Nephron (organoid): ENCODE results near the gene INHBE.

Source experiments
- H3K27ac Mint-ChIP-seq, 3 experiments: 2 replicates each; pipeline ENCODE4 v1.8.0; 2020; ENCODE audit warnings: mixed read lengths in 3 of 3, mild to moderate bottlenecking in 2 of 3, moderate library complexity in 1 of 3
- H3K27me3 Mint-ChIP-seq: 2 replicates; pipeline ENCODE4 v1.8.0; 2021; ENCODE audit warnings: low read depth, mild to moderate bottlenecking, moderate library complexity, mixed read lengths
- H3K36me3 Mint-ChIP-seq: 2 replicates; pipeline ENCODE4 v1.8.0; 2020; ENCODE audit warnings: low read depth, mixed read lengths
- H3K4me1 Mint-ChIP-seq: 2 replicates; pipeline ENCODE4 v1.8.0; 2020; ENCODE audit warnings: mixed read lengths
- H3K4me3 Mint-ChIP-seq, 3 experiments: 2 replicates each; pipeline ENCODE4 v1.8.0; 2020; ENCODE audit warnings: mild to moderate bottlenecking in 3 of 3, mixed read lengths in 3 of 3, moderate library complexity in 2 of 3
- H3K9me3 Mint-ChIP-seq: 2 replicates; pipeline ENCODE4 v1.8.0; 2020; ENCODE audit warnings: mixed read lengths
- TF ChIP-seq, protein P1 (sequence below), 3 experiments: fragments of 200-600 bp; sonication (generic); IDR thresholded peaks; one replicate each; pipeline ENCODE4 v1.5.0; 2021; ENCODE audit warnings: antibody characterized with exemption in 3 of 3; ENCODE audit not compliant: unreplicated experiment in 3 of 3

The INHBE gene

DNA sequence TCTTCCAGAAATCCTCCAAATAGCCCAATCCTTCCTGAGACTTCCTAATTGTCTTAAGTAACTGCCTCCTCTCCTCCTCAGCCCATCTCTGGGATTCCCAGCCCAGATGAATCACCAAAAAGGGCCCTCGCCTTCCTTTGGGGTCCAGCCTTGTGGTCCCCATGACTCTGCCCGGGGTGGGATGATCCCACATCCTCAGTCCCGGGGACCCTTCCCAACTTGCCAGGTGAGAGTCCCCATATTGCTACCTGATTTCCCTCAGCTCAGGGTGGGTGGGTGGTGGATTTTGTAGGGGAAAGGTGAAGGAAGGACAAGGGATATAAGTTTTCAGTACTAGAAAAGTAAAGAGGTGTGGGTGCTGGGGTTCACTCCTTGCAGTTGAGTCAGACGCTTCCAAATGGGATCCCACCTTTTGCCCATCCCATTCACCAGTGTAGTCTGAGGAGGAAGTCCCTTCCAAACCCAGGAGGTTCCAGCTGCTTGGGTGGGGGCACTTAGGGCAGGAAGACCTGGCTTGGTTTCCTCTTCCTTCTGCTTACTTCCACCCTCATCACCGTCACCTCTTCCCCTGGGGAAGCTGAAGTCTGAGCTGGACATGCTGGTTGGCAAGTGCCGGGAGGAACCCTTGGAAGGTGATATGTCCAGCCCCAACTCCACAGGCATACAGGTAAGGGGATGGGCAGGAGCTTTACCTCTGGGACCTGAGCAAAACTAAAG is 10.1 kb downstream of the INHBE start:
- Mint-ChIP-seq H3K27ac (no peak overlapping the region), H3K36me3 (peaks cover 20% of the 10 kb centered on the region), H3K9me3 (no peaks in the 10 kb centered on the region), H3K4me3 (peak overlapping the region; percentile 20 to 76 (median 21)), H3K27me3 (peaks cover 42% of the 10 kb centered on the region), H3K4me1 (peaks cover 12% of the 10 kb centered on the region)
- TF ChIP-seq, protein P1, sequence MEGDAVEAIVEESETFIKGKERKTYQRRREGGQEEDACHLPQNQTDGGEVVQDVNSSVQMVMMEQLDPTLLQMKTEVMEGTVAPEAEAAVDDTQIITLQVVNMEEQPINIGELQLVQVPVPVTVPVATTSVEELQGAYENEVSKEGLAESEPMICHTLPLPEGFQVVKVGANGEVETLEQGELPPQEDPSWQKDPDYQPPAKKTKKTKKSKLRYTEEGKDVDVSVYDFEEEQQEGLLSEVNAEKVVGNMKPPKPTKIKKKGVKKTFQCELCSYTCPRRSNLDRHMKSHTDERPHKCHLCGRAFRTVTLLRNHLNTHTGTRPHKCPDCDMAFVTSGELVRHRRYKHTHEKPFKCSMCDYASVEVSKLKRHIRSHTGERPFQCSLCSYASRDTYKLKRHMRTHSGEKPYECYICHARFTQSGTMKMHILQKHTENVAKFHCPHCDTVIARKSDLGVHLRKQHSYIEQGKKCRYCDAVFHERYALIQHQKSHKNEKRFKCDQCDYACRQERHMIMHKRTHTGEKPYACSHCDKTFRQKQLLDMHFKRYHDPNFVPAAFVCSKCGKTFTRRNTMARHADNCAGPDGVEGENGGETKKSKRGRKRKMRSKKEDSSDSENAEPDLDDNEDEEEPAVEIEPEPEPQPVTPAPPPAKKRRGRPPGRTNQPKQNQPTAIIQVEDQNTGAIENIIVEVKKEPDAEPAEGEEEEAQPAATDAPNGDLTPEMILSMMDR (IDR thresholded peaks at IDR 0.05; ENCODE audit: unreplicated experiment in 3 of 3), result no peak

DNA sequence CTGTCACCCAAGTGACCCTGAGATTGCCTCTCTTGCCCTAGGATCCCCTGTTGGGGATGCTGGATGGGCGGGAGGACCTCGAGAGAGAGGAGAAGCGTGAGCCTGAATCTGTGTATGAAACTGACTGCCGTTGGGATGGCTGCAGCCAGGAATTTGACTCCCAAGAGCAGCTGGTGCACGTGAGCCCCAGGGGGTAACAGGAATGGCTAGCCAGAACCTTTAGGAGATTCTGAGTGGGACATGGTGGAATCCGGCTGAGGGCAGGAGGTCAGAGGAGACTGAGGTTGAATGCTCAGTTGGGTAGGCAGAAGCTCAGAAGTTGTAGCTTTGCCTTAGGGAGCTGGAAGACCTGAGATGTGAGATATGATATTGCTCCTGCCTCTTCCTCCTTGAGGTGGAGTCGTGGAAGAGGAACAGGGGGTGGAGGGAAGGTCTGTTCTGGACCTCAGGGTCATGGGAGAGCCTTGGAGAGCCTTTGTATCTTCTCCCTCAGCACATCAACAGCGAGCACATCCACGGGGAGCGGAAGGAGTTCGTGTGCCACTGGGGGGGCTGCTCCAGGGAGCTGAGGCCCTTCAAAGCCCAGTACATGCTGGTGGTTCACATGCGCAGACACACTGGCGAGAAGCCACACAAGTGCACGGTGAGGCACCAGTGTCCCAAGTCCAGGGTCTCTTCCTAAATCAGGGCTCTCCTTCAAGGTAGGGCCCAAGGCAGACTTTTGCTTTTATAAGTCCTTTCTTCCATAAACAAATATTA is 10.8 kb downstream of the INHBE start:
- TF ChIP-seq, protein P1 (IDR thresholded peaks at IDR 0.05; ENCODE audit: unreplicated experiment in 3 of 3), result no peak
- H3K27me3 Mint-ChIP-seq, result peaks cover 43% of the 10 kb centered on the region
- H3K4me3 Mint-ChIP-seq, result no peak overlapping the region
- H3K36me3 Mint-ChIP-seq, result peaks cover 20% of the 10 kb centered on the region
- H3K27ac Mint-ChIP-seq, result no peak overlapping the region
- peaks cover 12% of the 10 kb centered on the region for H3K4me1 Mint-ChIP-seq
- H3K9me3 Mint-ChIP-seq, result no peaks in the 10 kb centered on the region

GRCh38 chr12:57467212-57467874 is 12.2 kb downstream of the INHBE start:
- H3K27ac Mint-ChIP-seq, result no peak overlapping the region
- H3K4me1 Mint-ChIP-seq, result peaks cover 11% of the 10 kb centered on the region
- H3K27me3 Mint-ChIP-seq, result peaks cover 49% of the 10 kb centered on the region
- no peak overlapping the region for H3K4me3 Mint-ChIP-seq
- peaks cover 20% of the 10 kb centered on the region for H3K36me3 Mint-ChIP-seq
- TF ChIP-seq, protein P1 (IDR thresholded peaks at IDR 0.05; ENCODE audit: unreplicated experiment in 3 of 3), result no peak
- no peaks in the 10 kb centered on the region for H3K9me3 Mint-ChIP-seq

GRCh38 chr12:57467915-57468314 is 12.8 kb downstream of the INHBE start:
- no peak overlapping the region for H3K4me3 Mint-ChIP-seq
- H3K27me3 Mint-ChIP-seq, result peaks cover 49% of the 10 kb centered on the region
- H3K27ac Mint-ChIP-seq, result no peak overlapping the region
- H3K4me1 Mint-ChIP-seq, result peaks cover 6% of the 10 kb centered on the region
- H3K9me3 Mint-ChIP-seq, result no peaks in the 10 kb centered on the region
- H3K36me3 Mint-ChIP-seq, result peaks cover 20% of the 10 kb centered on the region
- TF ChIP-seq, protein P1 (IDR thresholded peaks at IDR 0.05; ENCODE audit: unreplicated experiment in 3 of 3), result no peak

GRCh38 chr12:57469296-57470164 is 14.4 kb downstream of the INHBE start:
- Mint-ChIP-seq H3K27me3 (peaks cover 58% of the 10 kb centered on the region), H3K36me3 (peaks cover 23% of the 10 kb centered on the region), H3K27ac (no peak overlapping the region), H3K9me3 (no peaks in the 10 kb centered on the region), H3K4me3 (no peak overlapping the region), H3K4me1 (peaks cover 12% of the 10 kb centered on the region)
- TF ChIP-seq, protein P1 (IDR thresholded peaks at IDR 0.05; ENCODE audit: unreplicated experiment in 3 of 3), result no peak
